Activated CD8-positive, alpha-beta memory T cell treated with anti-CD3 and anti-CD28 coated beads, Interleukin-2, amount 10 ng/mL, durations not matched to agents 7 days and 5 days (primary cell): ENCODE measurements around the gene DOCK8. TPM values are rescaled to one million over a fixed set of nuclear protein-coding genes. Genes with fewer than 3 reads are reported as not detected.
A peak's percentile ranks its signal among the peaks of the same experiment; 100 is the strongest.
"Not testable (repeated sequence)": the region's sequence is repeated elsewhere in the genome, so short reads cannot be mapped to it uniquely, and the experiment has no call there.

Experiments
- ATAC-seq: fragments of 150-1000 bp; cut with Tn5 transposase; one replicate; pipeline ENCODE4 v1.10.0; 2021; ENCODE audit warnings: moderate library complexity
- CTCF ChIA-PET: fragments of 350-600 bp; sonication (Branson Sonifier 250); formaldehyde crosslinking; loops from one replicate; lab custom pipeline; 2021; ENCODE audit warnings: antibody characterized with exemption; lab: Charles Lee
- DNase-seq: peaks from one replicate; pipeline ENCODE4 v3.0.0-alpha.2; 2020
- H3K27ac Mint-ChIP-seq: one replicate; pipeline ENCODE4 v1.8.0; 2021; ENCODE audit warnings: mild to moderate bottlenecking, mixed read lengths
- H3K27me3 Mint-ChIP-seq: one replicate; pipeline ENCODE4 v1.8.0; 2021; ENCODE audit warnings: mixed read lengths
- H3K36me3 Mint-ChIP-seq: one replicate; pipeline ENCODE4 v1.8.0; 2021; ENCODE audit warnings: mild to moderate bottlenecking, mixed read lengths
- H3K4me1 Mint-ChIP-seq: one replicate; pipeline ENCODE4 v1.8.0; 2021; ENCODE audit warnings: mixed read lengths
- H3K4me3 Mint-ChIP-seq: one replicate; pipeline ENCODE4 v1.8.0; 2021; ENCODE audit warnings: mild to moderate bottlenecking, moderate library complexity, mixed read lengths
- H3K9me3 Mint-ChIP-seq: one replicate; pipeline ENCODE4 v1.8.0; 2022; ENCODE audit warnings: low read depth, mixed read lengths
- total RNA-seq, 2 experiments: library from RNA; stranded (reverse); gene quantifications; one replicate each; pipeline ENCODE4 v1.2.3, GENCODE V29; 2021

Gene DOCK8
- total RNA-seq, 2 experiments from 2014 or later, result 374 to 389 TPM

- H3K27me3 Mint-ChIP-seq, result no peaks in the 10 kb centered on the region
- DNase-seq, result no peak
- H3K36me3 Mint-ChIP-seq, result peaks cover 37% of the 10 kb centered on the region
- H3K9me3 Mint-ChIP-seq, result no peaks in the 10 kb centered on the region
- H3K27ac Mint-ChIP-seq, result peak overlapping the region; percentile 60
- CTCF ChIA-PET, result interaction anchor here (1.2 to 4.7 kb wide), 6 partner anchors 9 to 90 kb away, joined by 3 to 43 read pairs (median 10); no protein-coding TSS in a partner anchor
- no peak for ATAC-seq
- H3K4me3 Mint-ChIP-seq, result peak overlapping the region; percentile 77
- peaks cover 55% of the 10 kb centered on the region for H3K4me1 Mint-ChIP-seq
These were observed 2.2 kb downstream of the DOCK8 start for GRCh38 chr9:216866-217265.

- CTCF ChIA-PET, result interaction anchor here (1.6 to 4.7 kb wide), 2 partner anchors 8 to 56 kb away, joined by 5 to 43 read pairs; no protein-coding TSS in a partner anchor
- Mint-ChIP-seq H3K27ac (no peak overlapping the region), H3K4me1 (peaks cover 65% of the 10 kb centered on the region), H3K9me3 (no peaks in the 10 kb centered on the region), H3K27me3 (no peaks in the 10 kb centered on the region), H3K36me3 (peaks cover 38% of the 10 kb centered on the region), H3K4me3 (peak overlapping the region; percentile 77)
- ATAC-seq (no peak), DNase-seq (no peak)
These were observed 3.3 kb downstream of the DOCK8 start for GRCh38 chr9:217950-218349.

- Mint-ChIP-seq H3K4me1 (peaks cover 62% of the 10 kb centered on the region), H3K36me3 (peaks cover 45% of the 10 kb centered on the region)
- H3K9me3 Mint-ChIP-seq, DNase-seq, H3K4me3 Mint-ChIP-seq, H3K27me3 Mint-ChIP-seq, H3K27ac Mint-ChIP-seq, ATAC-seq: not testable (repeated sequence)
- CTCF ChIA-PET, result interaction anchor here (1.4 to 7.3 kb wide), 2 partner anchors 24 to 56 kb away, joined by 3 to 57 read pairs; no protein-coding TSS in a partner anchor
These were observed 4.4 kb downstream of the DOCK8 start for GRCh38 chr9:219036-219435.

GRCh38 chr9:219670-220365 lies 5.2 kb downstream of the DOCK8 start:
- Mint-ChIP-seq H3K27ac (peak overlapping the region; percentile 67), H3K4me3 (no peak overlapping the region)
- CTCF ChIA-PET, result interaction anchor here (0.9 to 7.3 kb wide), 4 partner anchors 23 to 61 kb away, joined by 3 to 57 read pairs (median 4); no protein-coding TSS in a partner anchor

GRCh38 chr9:221989-222776 lies 7.5 kb downstream of the DOCK8 start:
- ATAC-seq (peak; percentile 69), DNase-seq (peak; percentile 73)
- CTCF ChIA-PET, result interaction anchor here (0.8 to 7.3 kb wide), 4 partner anchors 14 to 53 kb away, joined by 4 to 57 read pairs (median 15); no protein-coding TSS in a partner anchor
- Mint-ChIP-seq H3K36me3 (peaks cover 42% of the 10 kb centered on the region), H3K27ac (peak overlapping the region; percentile 90), H3K9me3 (no peaks in the 10 kb centered on the region), H3K27me3 (no peaks in the 10 kb centered on the region), H3K4me1 (peaks cover 50% of the 10 kb centered on the region), H3K4me3 (peak overlapping the region; percentile 57)

More at GRCh38 chr9:219670-220365, 5.2 kb downstream of the DOCK8 start:
- ATAC-seq, result no peak
- peaks cover 58% of the 10 kb centered on the region for H3K4me1 Mint-ChIP-seq
- no peaks in the 10 kb centered on the region for H3K27me3 Mint-ChIP-seq
- peaks cover 51% of the 10 kb centered on the region for H3K36me3 Mint-ChIP-seq
- no peak for DNase-seq
- H3K9me3 Mint-ChIP-seq, result no peaks in the 10 kb centered on the region

- no peaks in the 10 kb centered on the region for H3K27me3 Mint-ChIP-seq
- H3K36me3 Mint-ChIP-seq, result peaks cover 47% of the 10 kb centered on the region
- H3K9me3 Mint-ChIP-seq, result peaks cover 6% of the 10 kb centered on the region
- peaks cover 50% of the 10 kb centered on the region for H3K4me1 Mint-ChIP-seq
- CTCF ChIA-PET, result interaction anchor here (1.9 to 7.3 kb wide), 4 partner anchors 9 to 52 kb away, joined by 5 to 57 read pairs (median 18); partner anchors contain the start of gene DOCK8
- ATAC-seq (no peak), DNase-seq (no peak)
- H3K27ac Mint-ChIP-seq, result peak overlapping the region; percentile 90
- peak overlapping the region; percentile 57 for H3K4me3 Mint-ChIP-seq
These were observed 8.5 kb downstream of the DOCK8 start for GRCh38 chr9:223152-223551.

GRCh38 chr9:224026-224425 lies 9.4 kb downstream of the DOCK8 start:
- ATAC-seq, result no peak
- peaks cover 10% of the 10 kb centered on the region for H3K9me3 Mint-ChIP-seq
- peaks cover 48% of the 10 kb centered on the region for H3K4me1 Mint-ChIP-seq
- no peak overlapping the region for H3K27ac Mint-ChIP-seq
- CTCF ChIA-PET, result interaction anchor here (0.7 to 7.3 kb wide), 8 partner anchors 9 to 51 kb away, joined by 3 to 57 read pairs (median 3); partner anchors contain the start of gene DOCK8
- no peaks in the 10 kb centered on the region for H3K27me3 Mint-ChIP-seq
- DNase-seq, result no peak
- no peak overlapping the region for H3K4me3 Mint-ChIP-seq
- peaks cover 49% of the 10 kb centered on the region for H3K36me3 Mint-ChIP-seq

- Mint-ChIP-seq H3K27me3 (no peaks in the 10 kb centered on the region), H3K27ac (no peak overlapping the region), H3K36me3 (peaks cover 49% of the 10 kb centered on the region), H3K4me3 (no peak overlapping the region), H3K9me3 (peaks cover 15% of the 10 kb centered on the region), H3K4me1 (peaks cover 48% of the 10 kb centered on the region)
- peak; percentile 74 for DNase-seq
- peak; percentile 58 for ATAC-seq
- CTCF ChIA-PET, result interaction anchor here (0.6 to 7.3 kb wide), 9 partner anchors 10 to 86 kb away, joined by 3 to 57 read pairs (median 3); partner anchors contain the start of gene DOCK8
These were observed 10.2 kb downstream of the DOCK8 start for GRCh38 chr9:224582-225520.

GRCh38 chr9:227860-228259 lies 13.2 kb downstream of the DOCK8 start:
- no peaks in the 10 kb centered on the region for H3K27me3 Mint-ChIP-seq

GRCh38 chr9:228929-229695 lies 14.4 kb downstream of the DOCK8 start:
- Mint-ChIP-seq H3K4me3 (no peak overlapping the region), H3K9me3 (peaks cover 16% of the 10 kb centered on the region), H3K27me3 (no peaks in the 10 kb centered on the region), H3K36me3 (peaks cover 51% of the 10 kb centered on the region), H3K27ac (peak overlapping the region; percentile 9), H3K4me1 (peaks cover 25% of the 10 kb centered on the region)
- DNase-seq (no peak), ATAC-seq (no peak)
- CTCF ChIA-PET, result interaction anchor here (0.8 to 2.3 kb wide), 2 partner anchors 9 to 14 kb away, joined by 4 to 7 read pairs; partner anchors contain the start of gene DOCK8

More at GRCh38 chr9:227860-228259, 13.2 kb downstream of the DOCK8 start:
- no peak overlapping the region for H3K4me3 Mint-ChIP-seq
- CTCF ChIA-PET, result interaction anchor here (2.3 kb wide), 1 partner anchor 13 kb away, joined by 7 read pairs; the partner anchor contains the start of gene DOCK8
- peaks cover 26% of the 10 kb centered on the region for H3K4me1 Mint-ChIP-seq
- H3K27ac Mint-ChIP-seq, result peak overlapping the region; percentile 39
- peaks cover 54% of the 10 kb centered on the region for H3K36me3 Mint-ChIP-seq
- no peak for ATAC-seq
- no peak for DNase-seq
- H3K9me3 Mint-ChIP-seq, result peaks cover 15% of the 10 kb centered on the region

- H3K27ac Mint-ChIP-seq, H3K27me3 Mint-ChIP-seq, DNase-seq, ATAC-seq, CTCF ChIA-PET, H3K4me3 Mint-ChIP-seq: not testable (repeated sequence)
- H3K4me1 Mint-ChIP-seq, result peaks cover 41% of the 10 kb centered on the region
- peaks cover 28% of the 10 kb centered on the region for H3K9me3 Mint-ChIP-seq
- peaks cover 71% of the 10 kb centered on the region for H3K36me3 Mint-ChIP-seq
These were observed 17.0 kb downstream of the DOCK8 start for GRCh38 chr9:231625-232024.
